Measurements from ENCODE around the gene HPSE2. TPM values are rescaled to one million over a fixed set of nuclear protein-coding genes. Genes with fewer than 3 reads are reported as not detected.

The HPSE2 gene
- total RNA-seq, 1 experiment from 2014 or later = not detected

- H3K4me3 Mint-ChIP-seq (ENCODE audit: unreplicated experiment) = no peak overlapping the region
- DNase-seq = no peak
- H3K36me3 ChIP-seq (ENCODE audit: control insufficient read depth, insufficient read depth, low read length) = no peaks in the 10 kb centered on the region
- no peaks in the 10 kb centered on the region for H3K27me3 ChIP-seq (replicated peaks; ENCODE audit: control insufficient read depth, insufficient read depth, low read length)
- intact Hi-C loops (cut with micrococcal nuclease; ENCODE audit: unreplicated experiment) = no loop called here
- peaks cover 8% of the 10 kb centered on the region for H3K9me3 Mint-ChIP-seq (ENCODE audit: unreplicated experiment)
- no TSS peak for BruUV-seq (replicated peaks)
- TF ChIP-seq CTCF (IDR thresholded peaks at IDR 0.05; ENCODE audit: insufficient read depth in 1 of 2, low read depth in 1 of 2, low read length in 1 of 2, severe bottlenecking in 1 of 2, unreplicated experiment in 1 of 2) = no peak
- H3K4me1 Mint-ChIP-seq (ENCODE audit: low read depth, unreplicated experiment) = no peaks in the 10 kb centered on the region
- H3K27ac Mint-ChIP-seq (ENCODE audit: unreplicated experiment) = no peak overlapping the region
- POLR2A ChIA-PET = interaction anchor here (1.0 kb wide), 1 partner anchor 435 kb away, joined by 3 read pairs; no protein-coding TSS in a partner anchor
- no peak overlapping the region for H3K4me3 ChIP-seq (ENCODE audit: low read depth, low read length)
- CTCF ChIA-PET = no interaction called here
- no peaks in the 10 kb centered on the region for H3K36me3 Mint-ChIP-seq (ENCODE audit: insufficient read depth, unreplicated experiment)
- H3K4me1 ChIP-seq = no peaks in the 10 kb centered on the region; the same call in 1 of the 2 replicates
- H3K27me3 Mint-ChIP-seq (ENCODE audit: insufficient read depth, unreplicated experiment) = no peaks in the 10 kb centered on the region
- no peaks in the 10 kb centered on the region for H3K9me3 ChIP-seq
These were observed 278.9 kb downstream of the HPSE2 start for GRCh38 chr10:98956576-98957260.

- Mint-ChIP-seq H3K27ac (ENCODE audit: unreplicated experiment) (no peak overlapping the region), H3K4me1 (ENCODE audit: low read depth, unreplicated experiment) (no peaks in the 10 kb centered on the region), H3K4me3 (ENCODE audit: unreplicated experiment) (no peak overlapping the region), H3K9me3 (ENCODE audit: unreplicated experiment) (peaks cover 8% of the 10 kb centered on the region), H3K36me3 (ENCODE audit: insufficient read depth, unreplicated experiment) (no peaks in the 10 kb centered on the region), H3K27me3 (ENCODE audit: insufficient read depth, unreplicated experiment) (no peaks in the 10 kb centered on the region)
- H3K36me3 ChIP-seq (ENCODE audit: control insufficient read depth, insufficient read depth, low read length) = no peaks in the 10 kb centered on the region
- no peaks in the 10 kb centered on the region for H3K9me3 ChIP-seq
- no peaks in the 10 kb centered on the region for H3K27me3 ChIP-seq (replicated peaks; ENCODE audit: control insufficient read depth, insufficient read depth, low read length)
- BruUV-seq (replicated peaks) = no TSS peak
- DNase-seq = no peak
- no peaks in the 10 kb centered on the region; the same call in 1 of the 2 replicates for H3K4me1 ChIP-seq
- intact Hi-C loops (cut with micrococcal nuclease; ENCODE audit: unreplicated experiment) = no loop called here
- no peak overlapping the region for H3K4me3 ChIP-seq (ENCODE audit: low read depth, low read length)
- ChIA-PET CTCF (no interaction called here), POLR2A (no interaction called here)
- TF ChIP-seq CTCF (IDR thresholded peaks at IDR 0.05; ENCODE audit: insufficient read depth in 1 of 2, low read depth in 1 of 2, low read length in 1 of 2, severe bottlenecking in 1 of 2, unreplicated experiment in 1 of 2) = no peak
These were observed 282.4 kb downstream of the HPSE2 start for GRCh38 chr10:98953251-98953650.

GRCh38 chr10:98951269-98952000 lies 284.2 kb downstream of the HPSE2 start:
- no peak overlapping the region for H3K27ac Mint-ChIP-seq (ENCODE audit: unreplicated experiment)
- H3K27me3 ChIP-seq (replicated peaks; ENCODE audit: control insufficient read depth, insufficient read depth, low read length) = no peaks in the 10 kb centered on the region
- H3K9me3 Mint-ChIP-seq (ENCODE audit: unreplicated experiment) = peaks cover 8% of the 10 kb centered on the region
- no peaks in the 10 kb centered on the region for H3K4me1 Mint-ChIP-seq (ENCODE audit: low read depth, unreplicated experiment)
- no peaks in the 10 kb centered on the region for H3K36me3 Mint-ChIP-seq (ENCODE audit: insufficient read depth, unreplicated experiment)
- H3K36me3 ChIP-seq (ENCODE audit: control insufficient read depth, insufficient read depth, low read length) = no peaks in the 10 kb centered on the region
- CTCF ChIA-PET = no interaction called here
- POLR2A ChIA-PET = no interaction called here
- no peaks in the 10 kb centered on the region for H3K9me3 ChIP-seq
- TF ChIP-seq CTCF (IDR thresholded peaks at IDR 0.05; ENCODE audit: insufficient read depth in 1 of 2, low read depth in 1 of 2, low read length in 1 of 2, severe bottlenecking in 1 of 2, unreplicated experiment in 1 of 2) = no peak
- BruUV-seq (replicated peaks) = no TSS peak
- DNase-seq = no peak
- H3K4me1 ChIP-seq = no peaks in the 10 kb centered on the region
- H3K27me3 Mint-ChIP-seq (ENCODE audit: insufficient read depth, unreplicated experiment) = no peaks in the 10 kb centered on the region
- no peak overlapping the region for H3K4me3 Mint-ChIP-seq (ENCODE audit: unreplicated experiment)
- no peak overlapping the region for H3K4me3 ChIP-seq (ENCODE audit: low read depth, low read length)
- intact Hi-C loops (cut with micrococcal nuclease; ENCODE audit: unreplicated experiment) = no loop called here

All from Caco-2 (cell line).